AML-193 (cell line): Measurements from ENCODE around the gene CDC42.
A peak's percentile ranks its signal among the peaks of the same experiment; 100 is the strongest.
"Not testable (repeated sequence)": the region's sequence is repeated elsewhere in the genome, so short reads cannot be mapped to it uniquely, and the experiment has no call there.

Experiments
- DNase-seq, 2 experiments: peaks; one replicate each; lab custom pipeline; 2025; lab: John Stamatoyannopoulos, UW

Gene CDC42

DNA sequence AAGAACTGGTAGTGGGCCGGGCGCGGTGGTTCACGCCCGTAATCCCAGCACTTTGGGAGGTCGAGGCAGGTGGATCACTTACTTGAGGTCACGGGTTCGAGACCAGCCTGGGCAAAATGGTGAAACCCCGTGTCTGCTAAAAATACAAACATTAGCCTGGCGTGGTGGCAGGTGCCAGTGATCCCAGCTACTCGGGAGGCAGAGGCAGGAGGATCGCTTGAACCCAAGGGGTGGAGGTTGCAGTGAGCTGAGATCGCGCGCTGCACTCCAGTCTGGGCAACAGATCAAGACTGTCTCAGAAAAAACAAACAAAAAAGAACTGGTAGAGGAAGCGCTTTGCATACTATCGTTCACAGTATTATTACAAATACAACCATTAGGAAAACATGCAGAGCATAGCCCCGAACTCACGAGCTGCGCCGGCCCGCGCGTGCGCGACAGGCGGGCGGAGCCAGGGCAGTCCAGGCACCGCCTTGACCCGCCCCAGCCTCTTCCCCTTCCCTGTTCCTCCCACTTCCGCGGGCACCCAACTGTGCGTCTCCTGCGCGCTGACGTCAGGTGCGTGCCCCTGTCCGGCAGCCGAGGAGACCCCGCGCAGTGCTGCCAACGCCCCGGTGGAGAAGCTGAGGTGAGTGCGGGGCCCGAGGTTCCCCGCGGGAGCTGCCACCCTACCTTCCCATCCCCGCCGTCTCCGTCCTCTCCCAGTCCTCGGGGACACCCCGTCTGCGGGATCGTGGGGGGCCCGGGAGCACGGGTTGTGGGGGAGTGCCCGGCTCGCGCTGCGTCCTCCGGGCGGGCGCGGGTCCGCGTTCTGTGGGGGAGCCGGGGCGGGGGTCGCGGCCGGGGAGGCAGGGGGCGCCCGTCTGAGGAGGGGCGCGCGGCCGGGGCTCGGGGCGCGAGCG lies at the start of gene CDC42:
Gene CDC42 (plus strand): TSS at position 595 of the 902 bp plus-strand sequence. CDS start 25,770 bp downstream, outside the sequence.
- peak; percentile 90 to 91 for DNase-seq

DNA sequence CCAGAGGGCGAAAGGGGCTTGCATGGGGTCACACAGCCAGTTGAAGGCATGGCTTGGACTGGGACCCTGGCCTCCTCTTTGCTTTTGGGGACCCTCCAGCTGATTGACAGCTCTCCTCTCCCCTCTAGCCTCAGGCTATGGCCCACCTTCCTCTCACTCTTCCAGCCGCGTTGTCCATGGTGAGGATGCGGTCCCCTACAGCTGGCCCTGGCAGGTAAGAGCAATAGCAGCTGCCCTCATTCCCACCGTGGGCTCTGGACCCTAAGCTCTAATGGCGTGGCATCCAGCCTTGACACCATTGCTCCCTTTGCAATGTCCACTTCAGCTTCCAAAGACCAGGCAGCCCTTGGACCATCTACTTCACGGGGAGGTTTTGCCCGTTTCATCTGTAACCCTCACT lies 49.6 kb upstream of the CDC42 start:
- not testable (repeated sequence) for DNase-seq

DNA sequence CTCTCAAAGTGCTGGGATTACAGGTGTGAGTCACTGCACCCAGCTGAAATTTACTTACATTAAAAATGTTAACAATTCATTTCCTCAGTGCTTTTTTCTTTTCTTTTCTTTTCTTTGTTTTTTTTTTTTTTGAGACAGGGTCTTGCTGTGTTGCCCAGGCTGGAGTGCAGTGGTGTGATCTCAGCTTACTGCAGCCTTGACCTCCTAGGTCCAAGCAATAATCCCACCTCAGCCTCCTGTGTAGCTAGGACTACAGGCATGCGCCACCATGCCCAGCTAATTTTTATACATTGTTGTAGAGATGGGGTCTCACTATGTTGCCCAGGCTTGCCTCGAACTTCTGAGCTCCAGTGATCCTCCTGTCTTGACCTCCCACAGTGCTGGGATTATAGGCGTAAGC lies 48.5 kb upstream of the CDC42 start:
- DNase-seq: not testable (repeated sequence)

DNA sequence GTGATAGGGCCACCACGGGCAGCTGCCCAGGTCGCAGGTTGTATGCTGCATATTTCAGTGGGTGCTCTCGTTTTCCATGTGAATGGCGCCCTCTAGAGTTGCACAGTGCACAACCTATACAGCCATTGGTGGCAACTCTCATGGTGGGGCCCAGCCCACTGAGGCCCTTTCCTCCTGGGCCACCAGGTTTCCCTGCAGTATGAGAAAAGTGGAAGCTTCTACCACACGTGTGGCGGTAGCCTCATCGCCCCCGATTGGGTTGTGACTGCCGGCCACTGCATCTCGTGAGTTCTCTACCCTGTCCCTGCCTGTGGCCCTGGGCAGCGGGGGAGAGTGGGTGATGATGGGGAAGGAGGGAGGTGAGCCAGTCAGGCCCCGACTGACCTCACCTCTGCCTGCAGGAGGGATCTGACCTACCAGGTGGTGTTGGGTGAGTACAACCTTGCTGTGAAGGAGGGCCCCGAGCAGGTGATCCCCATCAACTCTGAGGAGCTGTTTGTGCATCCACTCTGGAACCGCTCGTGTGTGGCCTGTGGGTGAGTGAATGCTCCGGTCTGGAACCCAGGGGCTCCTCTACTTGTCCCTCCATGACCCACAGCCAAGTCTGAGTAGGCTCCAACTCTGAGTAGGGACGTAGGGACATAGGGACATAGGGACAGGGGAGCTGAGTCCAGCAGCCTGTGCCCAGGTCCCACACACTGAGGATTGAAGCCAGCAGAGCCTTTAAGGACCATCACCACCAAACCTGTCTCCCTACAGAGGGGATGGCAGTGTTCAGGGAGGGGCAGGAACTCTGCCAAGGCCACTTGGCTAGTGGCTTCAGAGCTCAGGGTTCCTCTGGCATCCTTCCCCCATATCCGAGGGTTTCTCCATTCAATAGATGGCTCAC lies 47.0 kb upstream of the CDC42 start:
- peak; percentile 20 to 38 for DNase-seq

DNA sequence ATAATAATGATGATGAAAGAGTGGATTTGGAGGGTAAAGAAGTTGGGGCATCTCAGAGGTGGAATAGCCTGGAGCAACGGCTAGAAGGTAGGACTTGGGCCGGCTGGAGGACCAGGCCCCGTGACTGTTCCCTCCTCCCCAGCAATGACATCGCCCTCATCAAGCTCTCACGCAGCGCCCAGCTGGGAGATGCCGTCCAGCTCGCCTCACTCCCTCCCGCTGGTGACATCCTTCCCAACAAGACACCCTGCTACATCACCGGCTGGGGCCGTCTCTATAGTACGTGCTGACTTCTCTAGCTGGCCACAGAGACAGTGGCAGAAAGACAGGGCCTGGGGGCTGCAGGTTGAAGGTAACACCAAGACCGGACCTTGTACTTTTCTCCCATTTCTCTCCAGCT lies 45.8 kb upstream of the CDC42 start:
- DNase-seq: not testable (repeated sequence)

DNA sequence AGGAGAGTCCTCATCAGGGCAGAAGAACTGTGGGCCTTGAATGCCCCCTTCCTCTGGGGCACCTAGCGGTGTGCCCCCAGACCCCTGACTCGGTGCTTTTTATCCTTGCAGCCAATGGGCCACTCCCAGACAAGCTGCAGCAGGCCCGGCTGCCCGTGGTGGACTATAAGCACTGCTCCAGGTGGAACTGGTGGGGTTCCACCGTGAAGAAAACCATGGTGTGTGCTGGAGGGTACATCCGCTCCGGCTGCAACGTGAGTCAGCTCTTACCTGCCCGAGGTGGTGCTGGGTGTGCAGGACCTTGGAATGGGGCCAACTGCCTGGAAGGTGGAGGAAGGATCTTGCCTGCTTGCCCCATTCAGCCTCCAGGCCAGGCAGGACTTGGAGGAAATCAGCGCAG lies 45.2 kb upstream of the CDC42 start:
- DNase-seq: not testable (repeated sequence)

DNA sequence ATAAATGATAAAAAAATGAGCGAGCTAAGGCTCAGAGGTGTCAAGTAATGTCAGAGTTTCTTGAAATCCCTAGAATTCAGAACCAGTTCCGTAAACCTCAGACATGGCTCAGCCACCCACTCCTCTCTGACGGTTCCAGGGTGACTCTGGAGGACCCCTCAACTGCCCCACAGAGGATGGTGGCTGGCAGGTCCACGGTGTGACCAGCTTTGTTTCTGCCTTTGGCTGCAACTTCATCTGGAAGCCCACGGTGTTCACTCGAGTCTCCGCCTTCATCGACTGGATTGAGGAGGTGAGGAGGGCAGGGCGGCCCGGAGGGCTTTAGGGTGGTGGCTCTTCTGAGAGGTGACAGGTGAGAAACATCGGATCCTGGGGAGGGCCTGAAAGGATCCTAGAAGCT lies 42.9 kb upstream of the CDC42 start:
- DNase-seq: not testable (repeated sequence)

DNA sequence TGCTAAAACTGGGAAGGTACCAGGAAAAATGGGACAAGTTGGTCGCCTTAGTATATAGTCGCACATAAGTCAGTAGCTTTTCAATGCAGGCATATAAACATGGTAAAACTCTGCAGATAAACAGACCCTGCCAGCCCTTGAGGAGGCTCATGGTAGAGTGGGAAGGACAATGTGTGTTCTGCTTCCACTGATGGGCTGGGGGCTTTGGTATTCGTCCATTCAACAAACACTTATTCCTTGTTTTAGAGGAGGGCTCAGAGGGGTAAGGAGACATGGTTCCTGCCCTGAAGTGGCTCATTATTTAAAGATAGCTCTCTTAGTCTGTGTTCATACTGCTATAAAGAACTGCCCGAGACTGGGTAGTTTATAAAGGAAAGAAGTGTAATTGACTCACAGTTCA lies 39.8 kb upstream of the CDC42 start:
- DNase-seq: not testable (repeated sequence)

DNA sequence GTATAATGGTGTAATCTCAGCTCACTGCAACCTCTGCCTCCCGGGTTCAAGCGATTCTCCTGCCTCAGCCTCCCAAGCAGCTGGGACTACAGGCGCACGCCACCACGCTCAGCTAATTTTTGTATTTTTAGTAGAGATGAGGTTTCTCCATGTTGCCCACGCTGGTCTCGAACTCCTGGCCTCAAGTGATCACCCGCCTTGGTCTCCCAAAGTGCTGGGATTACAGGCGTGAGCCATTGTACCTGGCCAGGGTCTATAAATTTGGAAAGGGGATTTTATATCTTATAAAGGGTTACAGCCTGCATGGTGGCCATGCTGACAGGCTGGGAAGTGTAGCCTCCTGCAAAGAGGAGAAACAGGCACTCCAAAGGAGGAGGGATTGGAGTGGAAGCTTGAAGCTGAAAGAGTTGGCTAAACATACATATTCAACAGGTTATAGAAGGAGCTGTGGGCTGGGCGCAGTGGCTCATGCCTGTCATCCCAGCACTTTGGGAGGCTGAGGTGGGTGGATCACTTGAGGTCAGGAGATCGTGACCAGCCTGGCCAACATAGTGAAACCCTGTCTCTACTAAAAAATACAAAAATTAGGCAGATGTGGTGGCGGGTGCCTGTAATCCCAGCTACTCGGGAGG lies 37.8 kb upstream of the CDC42 start:
- DNase-seq: not testable (repeated sequence)

DNA sequence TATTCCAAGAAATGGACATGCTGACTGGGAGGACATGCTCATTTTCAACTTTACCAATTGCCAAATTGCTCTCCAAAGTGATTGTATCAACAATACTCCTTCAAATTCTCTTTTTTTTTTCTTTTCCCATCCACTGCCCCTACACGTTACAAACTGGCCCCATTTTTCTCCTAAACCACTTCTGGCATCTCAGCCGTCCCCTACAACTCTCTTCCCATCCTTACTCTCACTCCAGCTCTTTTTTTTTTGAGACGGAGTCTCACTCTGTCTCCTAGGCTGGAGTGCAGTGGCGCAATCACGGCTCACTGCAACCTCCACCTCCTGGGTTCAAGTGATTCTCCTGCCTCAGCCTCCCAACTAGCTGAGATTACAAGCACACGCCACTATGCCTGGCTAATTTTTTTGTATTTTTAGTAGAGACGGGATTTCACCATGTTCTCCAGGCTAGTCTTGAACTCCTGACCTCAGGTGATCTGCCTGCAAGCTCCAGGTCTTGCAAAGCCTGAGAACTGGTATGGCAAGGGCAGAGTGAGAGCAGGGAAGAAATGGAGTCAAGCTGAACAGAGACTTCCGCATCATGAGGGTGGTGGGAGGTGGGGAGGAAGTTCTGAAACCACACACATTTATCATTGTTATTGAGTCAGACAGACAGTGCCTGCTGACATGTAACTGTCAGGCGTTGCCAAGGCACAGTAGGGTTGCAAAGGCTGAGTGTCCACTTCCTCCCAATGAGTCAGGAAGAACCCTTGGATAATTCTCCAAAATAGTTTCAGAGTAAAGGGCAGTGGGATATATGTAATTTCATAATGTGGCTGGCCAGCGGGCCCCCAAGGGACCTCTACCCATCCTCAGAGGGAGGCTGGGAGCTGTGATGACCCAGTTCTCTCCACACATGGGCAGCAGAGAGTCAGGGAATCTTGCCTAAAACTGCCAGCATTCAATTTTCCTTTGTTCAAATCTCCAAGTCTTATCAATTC lies 33.6 kb upstream of the CDC42 start:
- DNase-seq: peak; percentile 94 to 96

DNA sequence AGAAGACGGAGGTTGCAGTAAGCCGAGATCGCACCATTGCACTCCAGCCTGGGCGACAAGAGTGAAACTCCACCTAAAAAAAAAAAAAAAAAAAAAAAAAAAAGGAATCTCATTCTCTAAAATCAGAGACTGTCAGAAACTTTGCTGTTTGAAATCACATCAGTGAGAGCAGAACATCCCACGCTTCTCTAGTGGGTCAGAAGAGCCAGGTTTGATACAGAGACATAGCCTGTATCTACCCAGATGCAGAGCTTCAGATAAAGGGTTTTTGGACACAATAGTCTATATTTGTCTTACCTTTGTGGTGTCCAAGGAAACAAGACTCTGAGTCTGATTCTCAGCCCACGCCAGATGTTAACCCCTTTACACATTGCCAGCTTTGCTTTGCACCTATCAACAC lies 31.4 kb upstream of the CDC42 start:
- DNase-seq: no peak

DNA sequence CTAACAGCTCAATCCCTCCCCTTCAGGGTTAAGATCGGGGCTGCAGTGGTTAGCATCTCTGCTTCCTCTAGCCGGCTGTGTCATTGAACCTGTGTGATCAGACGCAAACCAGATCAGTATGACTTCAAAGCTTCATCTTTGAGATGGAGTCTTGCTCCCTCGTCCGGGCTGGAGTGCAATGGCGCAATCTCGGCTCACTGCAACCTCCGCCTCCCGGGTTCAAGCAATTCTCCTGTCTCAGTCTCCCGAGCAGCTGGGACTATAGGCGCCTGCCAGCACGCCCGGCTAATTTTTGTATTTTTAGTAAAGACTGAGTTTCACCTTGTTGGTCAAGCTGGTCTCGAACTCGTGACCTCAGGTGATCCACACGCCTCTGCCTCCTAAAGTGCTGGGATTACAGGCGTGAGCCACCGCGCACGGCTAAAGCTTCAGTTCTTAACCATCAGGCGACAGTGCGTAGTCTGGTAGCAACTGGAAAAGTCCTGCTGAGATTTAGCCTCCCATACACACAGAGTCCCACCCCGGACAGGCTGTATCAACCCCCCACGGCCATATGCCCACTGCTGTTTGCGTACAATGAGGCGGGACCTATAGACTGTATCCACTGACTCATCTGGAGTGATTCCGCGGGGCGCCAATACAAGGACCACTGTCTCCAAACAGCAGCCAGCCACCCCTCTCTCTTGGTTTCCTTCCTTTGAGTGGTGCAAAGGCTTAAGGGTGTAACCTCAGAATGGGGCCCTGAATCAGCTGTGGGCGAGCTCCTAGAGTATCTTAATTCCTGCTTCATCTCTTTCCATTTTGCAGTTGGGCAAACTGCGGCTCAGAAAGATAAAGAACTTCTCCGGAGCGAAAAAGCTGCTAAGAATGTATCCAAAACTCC lies 27.8 kb upstream of the CDC42 start:
- peak; percentile 48 to 78 for DNase-seq

DNA sequence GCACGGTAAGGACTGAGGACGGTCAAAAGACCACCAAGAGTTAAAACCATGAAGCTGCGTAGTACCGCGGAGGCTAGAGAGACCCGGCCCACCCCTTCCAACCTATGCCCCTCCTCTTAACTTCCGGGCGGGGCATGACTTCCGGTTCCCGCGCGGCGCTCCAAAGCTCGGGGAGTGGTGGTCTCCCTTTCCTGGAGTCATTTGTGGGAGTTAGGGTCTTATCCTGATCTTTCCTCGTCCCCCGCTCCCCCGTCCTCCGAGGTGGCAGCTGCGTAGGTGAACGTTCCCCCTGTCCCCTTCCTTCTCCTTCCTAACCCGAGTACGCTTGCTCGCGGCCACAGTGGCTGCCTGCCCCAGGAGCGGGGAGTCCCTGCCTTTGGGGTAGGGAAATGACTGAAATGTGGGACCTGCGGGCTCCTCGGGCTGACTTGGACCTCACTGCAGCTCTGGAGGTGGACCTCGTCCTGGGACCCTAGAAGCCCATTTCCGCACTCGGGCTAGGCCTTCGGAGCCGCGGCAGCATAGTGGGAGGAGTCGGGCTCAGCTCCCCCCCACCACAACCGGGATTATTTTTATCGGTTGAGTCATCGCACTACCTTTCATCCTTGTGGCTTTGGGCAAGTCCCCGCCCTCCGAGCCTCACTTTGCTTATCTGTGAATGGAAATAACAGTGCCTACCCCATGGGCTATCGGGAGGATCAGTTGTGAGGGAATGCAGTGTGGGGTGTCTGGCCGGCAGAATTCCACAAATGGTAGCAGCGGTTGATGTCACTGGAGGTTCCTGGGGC lies 26.9 kb upstream of the CDC42 start:
- DNase-seq: peak; percentile 61 to 78

DNA sequence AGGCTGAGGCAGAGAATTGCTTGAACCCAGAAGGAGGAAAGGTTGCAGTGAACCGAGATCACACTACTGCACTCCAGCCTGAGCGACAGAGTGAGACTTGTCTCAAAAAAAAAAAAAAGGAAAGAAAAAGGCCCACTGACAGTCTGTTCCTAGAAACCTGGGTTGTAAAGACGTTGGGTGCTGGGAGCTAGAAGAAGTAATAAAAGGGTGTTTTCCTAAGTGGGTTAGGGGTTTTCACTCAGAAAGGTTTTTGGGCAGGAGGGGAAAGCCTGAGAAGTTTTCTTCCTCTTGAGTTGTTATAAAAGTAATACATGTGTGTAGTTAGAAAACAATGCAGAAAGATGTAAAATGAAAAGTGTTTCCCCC lies 25.6 kb upstream of the CDC42 start:
- DNase-seq: no peak

DNA sequence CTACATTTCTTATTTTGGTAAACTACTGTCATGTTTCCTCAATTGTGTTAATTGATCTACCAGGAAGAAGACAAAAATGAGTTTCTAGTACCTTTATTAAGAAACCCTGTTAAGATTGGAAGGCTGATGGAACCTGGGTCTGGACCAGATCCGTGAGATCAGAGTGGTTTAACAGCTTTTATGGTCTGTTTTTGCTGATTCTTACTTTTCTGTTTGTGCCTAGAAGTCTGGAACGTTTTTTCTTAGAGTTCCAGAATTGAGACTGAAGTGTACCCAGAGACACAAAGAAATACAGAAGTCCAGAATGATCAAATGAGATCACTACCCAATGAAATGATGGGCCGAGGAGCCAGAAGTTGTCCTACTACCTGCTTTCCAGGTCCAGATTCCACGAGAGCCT lies 22.5 kb upstream of the CDC42 start:
- DNase-seq: no peak

DNA sequence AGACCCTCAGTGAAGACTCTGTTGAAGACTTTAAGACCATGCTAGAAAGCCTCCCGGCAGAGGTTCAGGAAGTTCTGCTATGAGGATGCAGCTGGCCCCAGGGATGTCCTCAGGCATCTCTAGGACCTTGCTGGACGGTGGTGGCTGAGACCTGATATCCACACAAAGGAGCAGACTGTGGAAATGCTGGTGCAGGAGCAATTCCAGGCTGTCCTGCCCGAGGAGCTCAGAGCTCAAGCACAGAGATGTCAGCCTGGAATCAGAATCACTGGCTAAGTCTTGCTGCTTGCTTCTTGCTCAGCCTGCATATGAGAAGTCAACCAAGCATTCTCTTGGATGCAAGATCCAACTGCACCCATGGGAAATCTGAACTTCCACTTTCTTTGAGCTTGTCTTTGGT lies 22.0 kb upstream of the CDC42 start:
- DNase-seq: no peak

DNA sequence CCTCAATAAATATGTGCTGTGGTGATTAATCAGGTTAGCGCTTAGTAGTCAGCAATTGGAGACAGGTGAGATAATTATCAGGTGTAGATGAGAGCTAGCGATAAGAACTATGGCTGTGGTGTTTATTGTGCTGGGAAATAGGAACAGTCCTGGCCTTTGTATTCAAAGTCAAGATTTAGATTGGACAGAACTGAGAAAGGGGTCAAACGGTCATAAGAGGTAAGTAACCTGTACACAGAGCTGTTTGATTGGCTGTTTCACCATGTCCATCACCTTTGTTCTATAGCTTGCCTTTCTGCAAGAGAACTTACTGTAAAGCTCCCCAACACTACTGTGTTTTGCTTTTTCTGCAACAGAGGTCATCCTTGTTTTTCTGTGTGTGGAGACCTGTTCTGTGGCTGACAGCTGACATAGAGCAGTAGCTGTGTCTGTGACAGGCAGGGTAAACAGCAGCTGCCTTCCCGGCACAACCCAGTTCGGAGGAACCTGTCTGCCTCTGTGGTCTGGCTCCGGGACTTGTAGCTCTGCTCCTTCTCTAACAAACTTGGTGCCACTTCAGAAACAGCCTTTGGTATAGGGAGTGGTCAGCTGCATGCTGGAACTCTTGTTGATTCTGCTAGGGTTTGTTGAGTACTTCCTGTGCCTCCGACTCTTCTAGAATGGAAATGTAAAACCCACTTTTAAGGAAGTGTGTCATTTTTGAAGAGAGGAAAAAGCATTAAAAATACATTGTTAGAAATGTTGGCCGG lies 21.1 kb upstream of the CDC42 start:
- no peak for DNase-seq

DNA sequence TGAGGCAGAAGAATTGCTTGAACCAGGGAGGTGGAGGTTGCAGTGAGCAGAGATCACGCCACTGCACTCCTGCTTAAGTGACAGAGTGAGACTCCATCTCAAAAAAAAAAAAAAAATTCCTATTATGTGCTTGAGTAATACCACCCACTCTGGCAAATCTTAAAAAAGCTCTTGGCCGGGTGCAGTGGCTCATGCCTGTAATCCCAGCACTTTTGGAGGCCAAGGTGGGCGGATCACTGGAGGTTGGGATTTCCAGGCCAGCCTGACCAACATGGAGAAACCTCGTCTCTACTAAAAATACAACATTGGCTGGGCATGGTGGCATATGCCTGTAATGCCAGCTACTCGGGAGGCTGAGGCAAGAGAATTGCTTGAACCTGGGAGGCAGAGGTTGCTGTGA lies 17.7 kb upstream of the CDC42 start:
- not testable (repeated sequence) for DNase-seq

DNA sequence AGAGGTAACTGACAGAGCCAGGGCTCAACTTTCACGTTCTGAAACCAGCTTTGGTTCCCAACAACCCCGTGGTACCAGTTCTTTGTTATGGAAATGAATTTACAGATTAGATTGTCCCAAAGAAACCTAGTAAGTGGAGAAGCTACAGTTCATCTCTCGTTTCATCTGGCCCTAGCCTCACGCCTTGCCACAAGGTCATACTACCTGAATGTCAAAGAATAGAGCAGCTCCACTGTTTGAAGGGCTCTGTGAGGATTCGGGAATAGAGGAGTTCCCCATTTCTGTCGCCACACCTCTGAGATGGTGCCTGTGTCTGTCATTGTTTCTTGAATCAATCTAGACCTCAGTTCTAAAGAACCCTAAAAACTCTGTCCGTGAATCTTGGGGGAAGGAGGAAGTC lies 15.0 kb upstream of the CDC42 start:
- DNase-seq: no peak
